ENCODE measurements around the gene PLK1. TPM values are rescaled to one million over a fixed set of nuclear protein-coding genes. Genes with fewer than 3 reads are reported as not detected.

Gene PLK1
- total and polyA plus RNA-seq, 2 of the 4 experiments (the other 2 are of a cell fraction): 19.4 to 59.0 TPM

DNA sequence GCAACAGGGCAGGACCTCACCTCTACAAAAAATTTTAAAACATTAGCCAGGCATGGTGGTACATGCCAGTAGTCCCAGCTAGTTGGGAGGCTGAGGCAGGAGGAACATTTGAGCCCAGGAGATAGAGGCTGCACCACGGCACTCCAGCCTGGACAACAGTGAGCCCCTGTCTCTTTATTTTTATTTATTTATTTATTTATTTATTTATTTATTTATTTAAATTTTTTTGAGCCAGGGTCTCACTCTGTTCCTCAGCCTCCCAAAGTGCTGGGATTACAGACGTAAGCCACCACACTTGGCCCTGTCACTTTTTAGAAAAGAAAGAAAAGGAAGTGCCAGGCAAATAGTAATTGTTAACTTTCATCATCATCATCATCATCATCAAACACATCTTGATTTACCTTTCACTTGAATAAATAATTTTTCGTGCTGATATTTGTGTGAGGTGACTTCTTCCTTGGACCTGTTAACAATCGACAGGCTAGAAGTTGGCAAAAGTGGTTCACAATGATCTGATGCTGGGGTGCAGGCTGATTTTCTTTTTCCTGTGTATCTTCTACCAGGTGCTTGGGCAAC is 44.1 kb upstream of the PLK1 start:
- H4K8ac ChIP-seq (ENCODE audit: low read depth in 2 of 2, low read length in 2 of 2): no peak overlapping the region
- CTCF ChIA-PET: no interaction called here
- H3K27ac ChIP-seq (ENCODE audit: insufficient read depth, low read length): no peak overlapping the region
- H3K9me3 ChIP-seq (ENCODE audit: control insufficient read depth, insufficient read depth, low read length): no peaks in the 10 kb centered on the region
- H3K4ac ChIP-seq (ENCODE audit: low read depth, low read length): no peak overlapping the region
- H3K9me1 ChIP-seq (ENCODE audit: insufficient read depth, low read length): no peaks in the 10 kb centered on the region
- H3K23ac ChIP-seq (ENCODE audit: low read depth, low read length): no peak overlapping the region
- H3K79me1 ChIP-seq (ENCODE audit: low read depth in 1 of 2, low read length in 2 of 2): peaks cover 11 to 12% of the 10 kb centered on the region in 2 experiments; a peak in 3 of 4 replicates
- H3K4me3 ChIP-seq (ENCODE audit: insufficient read depth, low read depth, low read length): no peak overlapping the region
- H2AK9ac ChIP-seq (replicated peaks; ENCODE audit: low read depth, low read length, poor library complexity): no peak overlapping the region
- WGBS, 2 experiments (ENCODE audit: extremely low coverage in 2 of 2, insufficient read length in 1 of 2): no CpG with 5 or more reads among the region's 4 CpGs
- no peak for TF ChIP-seq NFE2L2 (IDR thresholded peaks at IDR 0.05; ENCODE audit: low read depth, low read length)
- TF ChIP-seq, protein P1, sequence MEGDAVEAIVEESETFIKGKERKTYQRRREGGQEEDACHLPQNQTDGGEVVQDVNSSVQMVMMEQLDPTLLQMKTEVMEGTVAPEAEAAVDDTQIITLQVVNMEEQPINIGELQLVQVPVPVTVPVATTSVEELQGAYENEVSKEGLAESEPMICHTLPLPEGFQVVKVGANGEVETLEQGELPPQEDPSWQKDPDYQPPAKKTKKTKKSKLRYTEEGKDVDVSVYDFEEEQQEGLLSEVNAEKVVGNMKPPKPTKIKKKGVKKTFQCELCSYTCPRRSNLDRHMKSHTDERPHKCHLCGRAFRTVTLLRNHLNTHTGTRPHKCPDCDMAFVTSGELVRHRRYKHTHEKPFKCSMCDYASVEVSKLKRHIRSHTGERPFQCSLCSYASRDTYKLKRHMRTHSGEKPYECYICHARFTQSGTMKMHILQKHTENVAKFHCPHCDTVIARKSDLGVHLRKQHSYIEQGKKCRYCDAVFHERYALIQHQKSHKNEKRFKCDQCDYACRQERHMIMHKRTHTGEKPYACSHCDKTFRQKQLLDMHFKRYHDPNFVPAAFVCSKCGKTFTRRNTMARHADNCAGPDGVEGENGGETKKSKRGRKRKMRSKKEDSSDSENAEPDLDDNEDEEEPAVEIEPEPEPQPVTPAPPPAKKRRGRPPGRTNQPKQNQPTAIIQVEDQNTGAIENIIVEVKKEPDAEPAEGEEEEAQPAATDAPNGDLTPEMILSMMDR (conservative IDR thresholded peaks at IDR 0.05; ENCODE audit: low read depth, low read length): no peak
- no peak for TF ChIP-seq FOS (IDR thresholded peaks at IDR 0.05; ENCODE audit: low read depth, low read length)
- no peak for TF ChIP-seq RCOR1 (IDR thresholded peaks at IDR 0.05; ENCODE audit: insufficient replicate concordance, low read length)
- TF ChIP-seq CHD1 (IDR thresholded peaks at IDR 0.05; ENCODE audit: low read depth, low read length): no peak
- TF ChIP-seq, protein P2, sequence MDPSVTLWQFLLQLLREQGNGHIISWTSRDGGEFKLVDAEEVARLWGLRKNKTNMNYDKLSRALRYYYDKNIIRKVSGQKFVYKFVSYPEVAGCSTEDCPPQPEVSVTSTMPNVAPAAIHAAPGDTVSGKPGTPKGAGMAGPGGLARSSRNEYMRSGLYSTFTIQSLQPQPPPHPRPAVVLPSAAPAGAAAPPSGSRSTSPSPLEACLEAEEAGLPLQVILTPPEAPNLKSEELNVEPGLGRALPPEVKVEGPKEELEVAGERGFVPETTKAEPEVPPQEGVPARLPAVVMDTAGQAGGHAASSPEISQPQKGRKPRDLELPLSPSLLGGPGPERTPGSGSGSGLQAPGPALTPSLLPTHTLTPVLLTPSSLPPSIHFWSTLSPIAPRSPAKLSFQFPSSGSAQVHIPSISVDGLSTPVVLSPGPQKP (IDR thresholded peaks at IDR 0.05; ENCODE audit: borderline replicate concordance, low read depth, low read length): no peak
- no peak for TF ChIP-seq SMC3 (IDR thresholded peaks at IDR 0.05; ENCODE audit: low read depth, low read length)
- TF ChIP-seq POLR2A (IDR thresholded peaks at IDR 0.05; ENCODE audit: low read depth, low read length): no peak
- no peak for TF ChIP-seq MXI1 (IDR thresholded peaks at IDR 0.05; ENCODE audit: borderline replicate concordance, low read depth, low read length)
- H2BK15ac ChIP-seq (ENCODE audit: low read depth, low read length): no peak overlapping the region
- H3K14ac ChIP-seq (replicated peaks; ENCODE audit: low read depth, low read length): no peak overlapping the region
- H4K91ac ChIP-seq (ENCODE audit: insufficient read depth, low read depth, low read length): no peak overlapping the region
- no peak for ATAC-seq (ENCODE audit: low read depth)
- in situ Hi-C loops (cut with MboI; ENCODE audit: low sequenced_read_pairs): no loop called here
- no peak overlapping the region for H3K56ac ChIP-seq (ENCODE audit: extremely low read depth, insufficient read depth, low read length)
- no TSS peak for BruUV-seq (replicated peaks)
- peaks cover 23% of the 10 kb centered on the region for H3K36me3 ChIP-seq (ENCODE audit: control insufficient read depth, insufficient read depth, low read length)
- intact Hi-C loops (cut with micrococcal nuclease): loop anchor here (5.0 kb wide), 1 partner anchor 162 kb away; no protein-coding TSS in a partner anchor
- POLR2A ChIA-PET (ENCODE audit: unreplicated experiment): no interaction called here
- dilution Hi-C loops (cut with HindIII; ENCODE audit: low sequenced_read_pairs, unreplicated experiment): no loop called here
- no peak overlapping the region for H2BK20ac ChIP-seq (ENCODE audit: low read depth, low read length)
- H3K4me2 ChIP-seq (ENCODE audit: low read depth, low read length): no peak overlapping the region
- no peak overlapping the region for H4K5ac ChIP-seq (ENCODE audit: low read depth, low read length)
- no peaks in the 10 kb centered on the region for H4K20me1 ChIP-seq (ENCODE audit: insufficient read depth, low read length)
- no peak for DNase-seq
- H2AFZ ChIP-seq (replicated peaks; ENCODE audit: low read length, poor library complexity): no peak overlapping the region
- H3K9ac ChIP-seq (ENCODE audit: low read depth, low read length): no peak overlapping the region
- H2BK5ac ChIP-seq (ENCODE audit: low read depth, low read length, poor library complexity, severe bottlenecking): no peak overlapping the region
- no peaks in the 10 kb centered on the region for H3K4me1 ChIP-seq (ENCODE audit: control insufficient read depth, insufficient read depth, low read length)
- H2BK120ac ChIP-seq (ENCODE audit: low read depth, low read length): no peak overlapping the region
- no peak overlapping the region for H2AK5ac ChIP-seq (ENCODE audit: low read depth, low read length)
- H3K18ac ChIP-seq (ENCODE audit: low read depth, low read length): no peak overlapping the region
- H3K27me3 ChIP-seq (ENCODE audit: control insufficient read depth, insufficient read depth, low read length): no peaks in the 10 kb centered on the region

Measured in IMR-90 (cell line).